ENCODE results near the gene SYTL2.
A peak's percentile ranks its signal among the peaks of the same experiment; 100 is the strongest.

The SYTL2 gene

DNA sequence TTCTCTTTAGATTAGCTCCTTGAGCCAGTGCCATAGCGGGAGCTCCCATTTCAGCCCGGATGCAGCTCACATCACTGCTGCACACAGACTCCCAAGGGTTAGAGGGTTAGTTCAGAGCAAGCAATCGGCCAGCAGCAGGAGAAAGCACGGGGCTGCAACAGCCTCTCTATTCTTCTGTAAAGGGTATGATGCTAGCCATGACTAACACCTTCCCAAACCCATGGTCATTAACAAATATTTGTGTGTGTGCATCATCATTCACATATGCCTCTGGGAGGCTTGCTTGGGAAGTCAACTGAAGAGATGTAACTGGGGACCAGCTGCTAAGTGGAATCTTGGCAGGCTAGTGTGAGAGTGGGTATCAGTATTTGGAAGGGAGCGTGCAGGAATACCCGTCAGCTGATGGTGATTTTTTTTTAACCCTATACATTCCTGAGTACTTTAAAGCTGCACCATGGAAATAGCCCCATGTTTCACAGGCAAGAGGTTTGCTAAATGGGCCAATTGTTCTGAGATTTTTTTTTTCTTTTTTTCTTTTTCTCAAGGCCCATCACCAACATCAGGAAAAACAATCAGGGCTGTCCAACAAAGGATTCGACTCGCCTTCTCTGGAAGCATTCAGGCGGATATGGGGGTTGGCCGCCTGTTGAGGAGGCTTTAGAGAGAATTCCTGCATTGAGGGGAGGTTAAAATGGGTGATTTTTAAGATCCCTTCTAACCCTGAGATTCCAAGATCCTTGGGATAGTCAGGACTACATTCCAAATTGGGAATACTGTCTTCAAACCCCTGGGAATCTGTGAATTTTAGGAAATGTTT is 91.7 kb downstream of the SYTL2 start:
- no peak for DNase-seq

GRCh38 chr11:85718126-85718943 is 92.6 kb downstream of the SYTL2 start:
- DNase-seq = no peak

DNA sequence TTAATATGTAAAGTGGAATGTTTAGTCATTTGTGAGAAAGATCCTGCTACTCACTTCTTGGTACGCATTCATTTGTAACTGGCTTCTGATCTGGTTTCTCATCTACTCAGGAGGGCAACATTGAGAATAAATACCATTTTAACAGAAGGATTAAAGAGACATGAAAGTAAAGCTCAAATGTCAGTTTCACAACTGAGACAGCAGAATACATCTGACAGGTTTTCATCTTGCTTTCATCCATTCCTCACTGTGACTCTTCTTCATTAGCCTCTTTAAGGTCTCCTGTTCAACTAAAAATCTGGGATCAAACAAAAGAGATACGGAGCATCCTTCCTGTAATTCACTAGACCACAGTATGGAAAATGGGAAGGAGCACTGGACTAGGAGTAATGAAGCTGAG is 93.5 kb downstream of the SYTL2 start:
- no peak for DNase-seq

DNA sequence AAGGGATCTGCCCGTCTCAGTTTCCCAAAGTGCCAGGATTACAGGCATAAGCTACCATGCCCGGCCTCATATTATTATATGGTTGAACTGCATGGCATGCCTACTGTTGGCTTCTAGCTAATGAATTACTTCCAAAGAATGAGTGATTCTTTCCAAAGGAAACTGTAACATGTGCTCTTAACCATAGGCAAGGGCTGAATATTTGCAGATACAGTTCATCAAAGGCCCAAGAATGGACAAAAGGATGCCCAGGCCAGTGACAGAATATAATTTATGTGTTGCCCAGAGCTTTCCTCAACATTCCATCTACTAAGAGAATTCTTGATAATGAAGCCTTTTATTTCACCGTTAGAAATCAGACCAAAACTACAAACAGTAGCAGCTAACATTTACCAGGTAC is 98.0 kb downstream of the SYTL2 start:
- no peak for DNase-seq

DNA sequence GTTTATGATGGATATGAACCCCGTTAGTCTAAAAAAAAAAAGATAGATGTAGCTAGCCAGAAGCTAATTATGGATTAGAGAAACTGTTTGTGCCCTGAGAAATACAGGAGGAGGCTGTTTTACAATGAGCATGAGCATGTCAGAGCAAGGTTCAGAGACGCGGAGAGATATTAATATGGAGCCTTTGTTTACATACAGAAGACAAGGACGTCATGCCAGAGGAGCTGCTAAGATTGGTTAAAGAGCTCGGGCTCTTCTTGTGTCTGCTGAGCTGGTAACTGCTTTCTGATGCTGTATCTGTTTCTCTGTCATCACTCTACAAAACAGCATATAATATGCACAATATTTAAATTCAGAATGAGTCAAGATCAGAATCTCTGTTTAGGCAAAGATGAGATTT is 100.0 kb downstream of the SYTL2 start:
- DNase-seq = no peak

DNA sequence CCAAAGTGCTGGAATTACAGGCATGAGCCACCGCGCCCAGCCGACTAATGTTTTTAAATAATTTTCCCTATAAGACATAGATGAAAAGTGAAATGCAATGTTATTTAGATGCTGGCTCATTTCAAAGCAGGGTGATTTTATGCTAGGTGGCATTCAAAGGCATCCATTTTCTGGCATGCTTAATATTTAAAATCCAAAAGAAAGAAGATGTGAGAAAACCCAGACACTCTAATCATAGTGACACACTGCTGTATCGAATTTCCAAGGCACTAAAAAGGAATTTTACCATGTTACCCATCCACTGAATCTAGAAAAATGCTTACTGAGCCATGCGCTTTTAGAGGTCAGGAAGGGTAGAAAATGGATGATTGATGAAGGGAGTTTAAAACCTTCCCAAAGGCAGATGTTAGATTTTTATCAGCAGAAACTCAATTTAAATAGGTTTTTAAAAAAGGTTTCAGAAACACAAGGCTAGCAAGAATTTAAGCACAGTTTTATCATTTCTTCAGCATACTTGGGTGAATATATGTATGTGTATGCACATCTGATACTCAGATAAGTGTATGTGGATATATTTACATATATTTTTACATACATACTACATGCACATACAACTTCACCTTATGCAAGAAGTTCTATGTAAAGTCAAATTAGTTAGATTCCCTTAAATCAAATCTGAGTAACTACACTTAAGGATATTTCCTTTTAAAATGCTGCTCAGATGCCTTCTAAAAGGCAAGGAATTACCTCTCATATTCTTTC is 100.8 kb downstream of the SYTL2 start:
- DNase-seq = no peak

- DNase-seq = no peak
Observed at GRCh38 chr11:85705800-85706199, 105.1 kb downstream of the SYTL2 start.

DNA sequence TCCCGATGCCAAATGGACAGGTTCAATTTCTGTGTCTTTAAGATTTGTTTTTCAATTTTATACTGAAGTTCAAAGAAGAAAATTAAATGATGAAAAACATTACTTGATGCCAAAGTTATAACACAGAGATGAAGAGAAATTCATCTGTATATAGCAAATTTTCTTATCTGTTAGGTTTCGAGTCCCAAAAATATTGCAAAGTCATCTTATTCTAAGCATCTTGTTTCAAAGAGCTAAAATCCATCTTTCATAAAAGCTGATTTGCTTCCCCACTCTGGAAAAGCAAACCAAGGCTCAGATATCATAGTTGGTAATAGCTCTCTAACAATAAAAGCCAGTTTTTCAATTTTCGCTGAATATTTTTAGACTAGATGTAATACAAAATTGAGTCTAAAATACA is 106.0 kb downstream of the SYTL2 start:
- DNase-seq = no peak

- DNase-seq = no peak
Observed at GRCh38 chr11:85699957-85700741, 110.8 kb downstream of the SYTL2 start.

GRCh38 chr11:85698195-85698594 is 112.7 kb downstream of the SYTL2 start:
- no peak for DNase-seq

- DNase-seq = no peak
Observed at GRCh38 chr11:85697747-85698146, 113.2 kb downstream of the SYTL2 start.

GRCh38 chr11:85695546-85695945 is 115.4 kb downstream of the SYTL2 start:
- DNase-seq = no peak

- peak; percentile 7 to 33 for DNase-seq
Observed at GRCh38 chr11:85694385-85694980, 116.5 kb downstream of the SYTL2 start.

- no peak for DNase-seq
Observed at GRCh38 chr11:85685820-85686459, 125.0 kb downstream of the SYTL2 start, which contains the start of gene CCDC89. Gene CCDC89 (minus strand): TSS chr11:85686195. CDS start chr11:85686130, 65 bp downstream.

GRCh38 chr11:85685125-85685819 is 125.7 kb downstream of the SYTL2 start:
- DNase-seq = no peak

DNA sequence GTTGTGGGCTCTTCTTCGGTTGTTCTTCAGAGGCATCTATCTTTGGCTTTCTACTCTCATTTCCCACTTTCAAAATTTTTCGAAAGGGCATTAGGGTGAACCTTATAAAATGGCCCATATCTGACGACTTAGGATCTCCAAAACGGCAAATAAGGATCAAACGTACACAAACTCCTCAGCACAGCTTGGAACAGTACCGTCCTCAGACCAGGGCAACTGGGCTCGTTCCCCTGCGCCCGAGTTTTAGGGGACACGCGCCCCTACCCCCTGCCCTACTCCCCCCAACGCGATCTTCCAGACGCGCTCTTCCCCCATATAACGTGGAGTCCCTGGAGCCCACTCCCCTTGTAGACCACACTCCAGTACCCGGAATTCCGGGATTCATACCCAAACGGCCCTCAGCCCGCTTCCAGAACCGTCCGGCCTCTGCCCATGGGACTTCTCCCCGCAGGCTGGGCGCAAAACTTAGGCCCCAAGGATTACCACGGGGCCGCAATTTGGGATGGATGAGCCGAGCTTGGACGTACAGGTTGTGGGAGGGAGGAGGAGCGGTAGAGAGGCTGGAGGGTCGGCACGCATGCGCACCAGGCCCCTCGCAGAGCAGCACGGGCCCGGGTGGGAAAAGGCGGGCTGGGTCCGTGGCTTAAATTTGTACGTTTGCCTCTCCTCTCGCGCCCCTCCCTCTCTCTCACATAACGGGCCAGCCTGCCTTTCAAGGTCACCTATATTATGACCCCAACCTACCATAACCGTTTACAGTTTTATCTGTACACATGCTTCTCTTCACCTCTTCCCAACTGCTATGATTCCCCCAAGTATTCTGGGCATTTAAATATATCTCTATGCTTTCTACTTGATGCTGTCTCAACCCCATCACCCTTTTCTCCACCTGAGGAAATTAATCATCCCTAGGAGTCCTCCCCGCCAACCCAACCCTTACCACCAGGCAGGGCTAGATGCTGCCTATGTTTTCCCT is 128.3 kb downstream of the SYTL2 start:
- peak in 1 of 2 experiments; percentile 8 for DNase-seq

- no peak for DNase-seq
Observed at GRCh38 chr11:85680897-85681296, 130.0 kb downstream of the SYTL2 start.

GRCh38 chr11:85679576-85679975 is 131.4 kb downstream of the SYTL2 start:
- DNase-seq = no peak

GRCh38 chr11:85673393-85673792 is 137.5 kb downstream of the SYTL2 start:
- no peak for DNase-seq

Data from NCI-H2081 (cell line).